K562 (cell line): ENCODE measurements around the gene TMIGD2. TPM values are rescaled to one million over a fixed set of nuclear protein-coding genes. Genes with fewer than 3 reads are reported as not detected.

ENCODE experiments used
- CTCF ChIP-seq, 3 experiments: IDR thresholded peaks in 2 of 3; conservative IDR thresholded peaks in 1 of 3; 2 replicates each; pipeline ENCODE4 v1.5.1; 2011 to 2012; ENCODE audit warnings: low read length in 3 of 3, mild to moderate bottlenecking in 3 of 3, control low read depth in 2 of 3, improper control_type of control experiment in 1 of 3, inconsistent platforms in 1 of 3, low read depth in 1 of 3, mixed read lengths in 1 of 3, moderate library complexity in 1 of 3; ENCODE audit not compliant: insufficient read depth in 2 of 3
- FOS ChIP-seq: IDR thresholded peaks from 3 replicates; pipeline ENCODE4 v1.6.1; 2011; ENCODE audit not compliant: insufficient read length; ENCODE audit errors: extremely low read depth
- HDAC8 ChIP-seq: fragments of 450-650 bp; IDR thresholded peaks from 2 replicates; pipeline ENCODE4 v1.6.1; 2016; ENCODE audit warnings: mild to moderate bottlenecking, missing genetic modification characterization, moderate library complexity, missing compliant biosample characterization
- HNRNPK ChIP-seq: fragments of 200-400 bp; formaldehyde crosslinking; IDR thresholded peaks from one replicate; pipeline ENCODE4 v1.6.1; 2018; ENCODE audit warnings: mild to moderate bottlenecking, low read depth, low read length; ENCODE audit not compliant: poor library complexity, severe bottlenecking
- MNT ChIP-seq, 2 experiments: fragments of 450-650 bp; conservative IDR thresholded peaks; 2 replicates each; pipeline ENCODE4 v1.6.1; 2017; ENCODE audit warnings: mild to moderate bottlenecking in 2 of 2, moderate library complexity in 2 of 2
- MTA3 ChIP-seq: fragments of 450-650 bp; formaldehyde crosslinking; IDR thresholded peaks from 2 replicates; pipeline ENCODE4 v1.6.1; 2017; ENCODE audit warnings: mild to moderate bottlenecking, borderline replicate concordance
- RBM34 ChIP-seq: fragments of 200-400 bp; formaldehyde crosslinking; IDR thresholded peaks from 2 replicates; pipeline ENCODE4 v1.6.1; 2018; ENCODE audit warnings: low read length, borderline replicate concordance; ENCODE audit not compliant: insufficient read depth
- SP1 ChIP-seq: sonication (generic); formaldehyde crosslinking; IDR thresholded peaks from 2 replicates; pipeline ENCODE4 v1.8.1; 2022; ENCODE audit warnings: mild to moderate bottlenecking, missing genetic modification reagents
- THRB ChIP-seq: fragments of 450-650 bp; formaldehyde crosslinking; conservative IDR thresholded peaks from 2 replicates; pipeline ENCODE4 v1.4.0; 2022; ENCODE audit warnings: mild to moderate bottlenecking, missing genetic modification characterization
- ZNF140 ChIP-seq: fragments of 250-450 bp; sonication (Bioruptor Pico); IDR thresholded peaks from 2 replicates; pipeline ENCODE4 v1.8.0; 2021; ENCODE audit warnings: moderate library complexity, mild to moderate bottlenecking, inconsistent platforms
- ZNF197 ChIP-seq: fragments of 200-800 bp; sonication (Bioruptor generic); IDR thresholded peaks from 2 replicates; pipeline ENCODE4 v1.6.1; 2016; ENCODE audit warnings: low read depth, missing genetic modification characterization, missing compliant biosample characterization
- polyA plus RNA-seq, 8 experiments: library from polyadenylated mRNA; depleted of rRNA in 4 of 8; stranded (reverse) in 5 of 8; unstranded in 3 of 8; fragments of >200 nt; fragmentation: Nextera tagmentation in 2 of 8; fragmentation: Illumina TruSeq in 1 of 8; extraction: Ambion mirVana in 2 of 8; extraction: Trizol in 1 of 8; gene quantifications; 2 replicates each; pipeline versions ENCODE4 v1.2.1 to v1.2.3, GENCODE V29; 2011 to 2014; ENCODE audit warnings: inconsistent platforms in 1 of 8, missing spikeins in 1 of 8
- total RNA-seq, 7 experiments: library from RNA; depleted of rRNA in 6 of 7; stranded (reverse); fragments of >200 nt in 6 of 7; fragmentation: Illumina TruSeq in 2 of 7; extraction: Trizol in 2 of 7; gene quantifications; 2 replicates each; pipeline versions ENCODE4 v1.2.1 to v1.2.3, GENCODE V29; 2011 to 2021; ENCODE audit warnings: low replicate concordance in 1 of 7
- TF ChIP-seq, protein P1 (sequence below), 2 experiments: fragments of 200-800 bp in 1 of 2; sonication (Bioruptor generic) in 1 of 2; sonication (generic) in 1 of 2; formaldehyde crosslinking in 1 of 2; IDR thresholded peaks in 1 of 2; conservative IDR thresholded peaks in 1 of 2; 2 replicates each; pipeline versions ENCODE4 v1.5.0 to v1.6.1; 2016 to 2020; ENCODE audit warnings: missing compliant biosample characterization in 1 of 2, missing genetic modification characterization in 1 of 2, missing genetic modification reagents in 1 of 2
- TF ChIP-seq, protein P2 (sequence below): fragments of 250-450 bp; sonication (Bioruptor Pico); IDR thresholded peaks from 2 replicates; pipeline ENCODE4 v1.8.0; 2021; ENCODE audit warnings: moderate library complexity, mild to moderate bottlenecking, inconsistent platforms
- TF ChIP-seq, protein P3 (sequence below), 2 experiments: fragments of 450-650 bp; IDR thresholded peaks; 2 replicates each; pipeline ENCODE4 v1.6.1; 2018; ENCODE audit warnings: mild to moderate bottlenecking in 2 of 2, low read depth in 1 of 2; ENCODE audit not compliant: partially characterized antibody in 2 of 2

The TMIGD2 gene
- total and polyA plus RNA-seq, 9 of the 15 experiments (the other 6 are each of a cell fraction or from before 2014, with no cell fraction given), result not detected

DNA sequence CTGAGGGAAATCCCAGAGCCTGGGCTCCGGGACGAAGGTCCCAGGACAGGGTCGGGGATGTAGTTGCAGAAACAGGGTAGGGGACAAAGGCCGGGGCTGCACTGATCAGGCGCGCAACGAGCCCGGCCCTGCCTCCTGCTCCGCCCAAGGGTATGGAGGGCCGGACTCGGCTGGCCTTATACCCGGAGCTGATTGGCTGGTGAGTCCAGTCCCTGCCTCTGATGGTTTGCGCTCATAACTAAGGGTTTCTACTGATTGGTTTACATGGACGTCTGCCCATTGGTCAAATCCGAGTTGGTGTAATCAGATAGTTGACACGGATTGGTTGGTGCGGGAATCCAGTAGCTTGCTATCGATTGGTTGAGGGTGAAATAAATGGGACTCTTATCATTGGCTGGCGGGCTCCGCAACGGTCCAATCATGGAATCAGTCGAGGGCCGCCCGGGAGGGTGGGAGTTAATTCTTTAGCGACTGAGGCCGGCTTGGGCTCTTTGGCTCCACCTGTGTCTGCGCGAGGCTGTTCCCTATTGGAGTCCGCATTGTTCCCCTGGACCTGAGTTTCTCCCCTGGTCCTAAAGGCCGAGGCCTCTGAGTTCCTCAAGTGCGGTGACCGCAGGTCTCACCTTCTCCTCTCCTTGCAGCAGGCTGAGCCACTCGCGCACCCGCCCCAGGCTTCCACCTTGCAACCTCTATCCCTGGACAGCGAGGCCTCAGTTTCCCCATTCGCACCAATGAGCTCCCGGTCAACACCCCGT is 40.6 kb upstream of the TMIGD2 start (continued):
- TF ChIP-seq ZNF197 (peak; percentile 99), ZNF140 (CRISPR knock-in tag) (no peak), FOS (peak; percentile 100), SP1 (CRISPR knock-in tag) (peak; percentile 79), MTA3 (peak; percentile 72; the same call in 1 of the 2 replicates), CTCF (IDR thresholded peaks at IDR 0.05 in 2 of 3, conservative IDR thresholded peaks at IDR 0.05 in 1 of 3; ENCODE audit: insufficient read depth in 2 of 3, low read depth in 1 of 3, low read length in 3 of 3) (peak; percentile 42 to 53 (median 51); a peak in 5 of 6 replicates), MNT (conservative IDR thresholded peaks at IDR 0.05) (peak in 1 of 2 experiments; percentile 72; a peak in 1 of 4 replicates), RBM34 (no peak), HDAC8 (peak; percentile 74; the same call in 1 of the 2 replicates), THRB (CRISPR knock-in tag) (peak; percentile 86), HNRNPK (no peak)
- TF ChIP-seq, protein P1, sequence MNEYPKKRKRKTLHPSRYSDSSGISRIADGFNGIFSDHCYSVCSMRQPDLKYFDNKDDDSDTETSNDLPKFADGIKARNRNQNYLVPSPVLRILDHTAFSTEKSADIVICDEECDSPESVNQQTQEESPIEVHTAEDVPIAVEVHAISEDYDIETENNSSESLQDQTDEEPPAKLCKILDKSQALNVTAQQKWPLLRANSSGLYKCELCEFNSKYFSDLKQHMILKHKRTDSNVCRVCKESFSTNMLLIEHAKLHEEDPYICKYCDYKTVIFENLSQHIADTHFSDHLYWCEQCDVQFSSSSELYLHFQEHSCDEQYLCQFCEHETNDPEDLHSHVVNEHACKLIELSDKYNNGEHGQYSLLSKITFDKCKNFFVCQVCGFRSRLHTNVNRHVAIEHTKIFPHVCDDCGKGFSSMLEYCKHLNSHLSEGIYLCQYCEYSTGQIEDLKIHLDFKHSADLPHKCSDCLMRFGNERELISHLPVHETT (CRISPR knock-in tag; conservative IDR thresholded peaks at IDR 0.05 in 1 of 2, IDR thresholded peaks at IDR 0.05 in 1 of 2), result peak in 1 of 2 experiments; percentile 99; a peak in 2 of 4 replicates
- TF ChIP-seq, protein P2, sequence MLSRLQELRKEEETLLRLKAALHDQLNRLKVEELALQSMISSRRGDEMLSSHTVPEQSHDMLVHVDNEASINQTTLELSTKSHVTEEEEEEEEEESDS (CRISPR knock-in tag), result no peak
- TF ChIP-seq, protein P3, sequence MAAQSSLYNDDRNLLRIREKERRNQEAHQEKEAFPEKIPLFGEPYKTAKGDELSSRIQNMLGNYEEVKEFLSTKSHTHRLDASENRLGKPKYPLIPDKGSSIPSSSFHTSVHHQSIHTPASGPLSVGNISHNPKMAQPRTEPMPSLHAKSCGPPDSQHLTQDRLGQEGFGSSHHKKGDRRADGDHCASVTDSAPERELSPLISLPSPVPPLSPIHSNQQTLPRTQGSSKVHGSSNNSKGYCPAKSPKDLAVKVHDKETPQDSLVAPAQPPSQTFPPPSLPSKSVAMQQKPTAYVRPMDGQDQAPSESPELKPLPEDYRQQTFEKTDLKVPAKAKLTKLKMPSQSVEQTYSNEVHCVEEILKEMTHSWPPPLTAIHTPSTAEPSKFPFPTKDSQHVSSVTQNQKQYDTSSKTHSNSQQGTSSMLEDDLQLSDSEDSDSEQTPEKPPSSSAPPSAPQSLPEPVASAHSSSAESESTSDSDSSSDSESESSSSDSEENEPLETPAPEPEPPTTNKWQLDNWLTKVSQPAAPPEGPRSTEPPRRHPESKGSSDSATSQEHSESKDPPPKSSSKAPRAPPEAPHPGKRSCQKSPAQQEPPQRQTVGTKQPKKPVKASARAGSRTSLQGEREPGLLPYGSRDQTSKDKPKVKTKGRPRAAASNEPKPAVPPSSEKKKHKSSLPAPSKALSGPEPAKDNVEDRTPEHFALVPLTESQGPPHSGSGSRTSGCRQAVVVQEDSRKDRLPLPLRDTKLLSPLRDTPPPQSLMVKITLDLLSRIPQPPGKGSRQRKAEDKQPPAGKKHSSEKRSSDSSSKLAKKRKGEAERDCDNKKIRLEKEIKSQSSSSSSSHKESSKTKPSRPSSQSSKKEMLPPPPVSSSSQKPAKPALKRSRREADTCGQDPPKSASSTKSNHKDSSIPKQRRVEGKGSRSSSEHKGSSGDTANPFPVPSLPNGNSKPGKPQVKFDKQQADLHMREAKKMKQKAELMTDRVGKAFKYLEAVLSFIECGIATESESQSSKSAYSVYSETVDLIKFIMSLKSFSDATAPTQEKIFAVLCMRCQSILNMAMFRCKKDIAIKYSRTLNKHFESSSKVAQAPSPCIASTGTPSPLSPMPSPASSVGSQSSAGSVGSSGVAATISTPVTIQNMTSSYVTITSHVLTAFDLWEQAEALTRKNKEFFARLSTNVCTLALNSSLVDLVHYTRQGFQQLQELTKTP (IDR thresholded peaks at IDR 0.05; ENCODE audit: low read depth in 1 of 2, partially characterized antibody in 2 of 2), result peak in 1 of 2 experiments; percentile 60
